Activated T-cell treated with anti-CD3 and anti-CD28 coated beads, Interleukin-2, amount 50 U/mL, for 4 hours (primary cell): Measurements from ENCODE around the gene MRPL1. TPM values are rescaled to one million over a fixed set of nuclear protein-coding genes. Genes with fewer than 3 reads are reported as not detected.
"Not testable (repeated sequence)": the region's sequence is repeated elsewhere in the genome, so short reads cannot be mapped to it uniquely, and the experiment has no call there.

ENCODE experiments used
- ATAC-seq, 2 donors: fragments of 200-7000 bp; cut with Tn5 transposase; one replicate each; pipeline ENCODE4 v1.10.0; 2021
- DNase-seq: peaks from one replicate; pipeline ENCODE4 v3.0.0-alpha.2; 2020
- H3K27me3 Mint-ChIP-seq: one replicate; pipeline ENCODE4 v1.8.0; 2021; ENCODE audit warnings: low read depth, mixed read lengths
- H3K36me3 Mint-ChIP-seq: one replicate; pipeline ENCODE4 v1.8.0; 2022; ENCODE audit warnings: mixed read lengths; ENCODE audit not compliant: insufficient read depth
- H3K4me1 Mint-ChIP-seq: one replicate; pipeline ENCODE4 v1.8.0; 2021; ENCODE audit warnings: low read depth, mixed read lengths
- H3K4me3 Mint-ChIP-seq: one replicate; pipeline ENCODE4 v1.8.0; 2021; ENCODE audit warnings: mild to moderate bottlenecking, moderate library complexity, mixed read lengths
- H3K9me3 Mint-ChIP-seq: one replicate; pipeline ENCODE4 v1.8.0; 2021; ENCODE audit warnings: mixed read lengths
- total RNA-seq, 3 donors: library from RNA; stranded (reverse); gene quantifications; one replicate each; pipeline ENCODE4 v1.2.1, GENCODE V29; 2021

MRPL1 gene
- total RNA-seq, 3 donors from 2014 or later = 90.1 to 111 (median 98.0) TPM

DNA sequence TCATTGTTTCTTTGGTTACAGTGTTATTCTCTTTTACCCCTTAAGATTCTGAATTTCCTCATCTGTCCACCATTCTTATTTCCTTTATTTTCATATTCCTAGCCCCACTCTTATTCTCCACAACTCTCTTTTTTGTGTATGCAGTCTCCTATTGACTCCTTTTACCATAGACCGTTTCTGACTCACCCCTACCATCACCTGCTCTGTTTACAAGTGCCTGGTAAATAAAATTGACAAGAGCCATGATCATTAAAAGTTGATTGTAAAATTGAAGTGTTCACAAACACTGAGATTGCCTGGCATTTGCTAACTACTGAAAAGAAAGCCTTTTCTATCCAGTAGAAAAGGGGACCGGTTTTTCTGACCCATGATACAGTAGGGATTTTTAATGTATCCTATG, 54.4 kb downstream of the MRPL1 start:
- Mint-ChIP-seq H3K9me3 (peaks cover 3% of the 10 kb centered on the region), H3K36me3 (peaks cover 31% of the 10 kb centered on the region), H3K4me3 (no peak overlapping the region), H3K27me3 (no peaks in the 10 kb centered on the region), H3K4me1 (peaks cover 13% of the 10 kb centered on the region)
- no peak for ATAC-seq
- no peak for DNase-seq

DNA sequence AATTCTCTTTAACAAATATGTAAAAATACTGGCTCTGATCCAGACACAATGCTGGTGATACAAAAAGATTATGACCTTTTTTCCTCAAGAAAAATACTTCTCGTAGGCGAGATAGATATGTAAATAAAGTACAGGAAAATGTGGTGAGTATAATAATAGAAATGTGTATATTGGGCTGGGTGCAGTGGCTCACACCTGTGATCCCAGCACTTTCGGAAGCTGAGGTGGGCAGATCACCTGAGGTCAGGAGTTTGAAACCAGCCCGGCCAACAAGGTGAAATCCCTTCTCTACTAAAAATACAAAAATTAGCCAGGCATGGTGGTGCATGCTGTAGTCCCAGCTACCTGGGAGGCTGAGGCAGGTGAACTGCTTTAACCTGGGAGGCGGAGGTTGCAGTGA, 55.0 kb downstream of the MRPL1 start:
- no peak for DNase-seq
- Mint-ChIP-seq H3K4me1 (peaks cover 13% of the 10 kb centered on the region), H3K4me3 (no peak overlapping the region), H3K36me3 (peaks cover 32% of the 10 kb centered on the region), H3K27me3 (no peaks in the 10 kb centered on the region), H3K9me3 (peaks cover 6% of the 10 kb centered on the region)
- ATAC-seq = no peak

DNA sequence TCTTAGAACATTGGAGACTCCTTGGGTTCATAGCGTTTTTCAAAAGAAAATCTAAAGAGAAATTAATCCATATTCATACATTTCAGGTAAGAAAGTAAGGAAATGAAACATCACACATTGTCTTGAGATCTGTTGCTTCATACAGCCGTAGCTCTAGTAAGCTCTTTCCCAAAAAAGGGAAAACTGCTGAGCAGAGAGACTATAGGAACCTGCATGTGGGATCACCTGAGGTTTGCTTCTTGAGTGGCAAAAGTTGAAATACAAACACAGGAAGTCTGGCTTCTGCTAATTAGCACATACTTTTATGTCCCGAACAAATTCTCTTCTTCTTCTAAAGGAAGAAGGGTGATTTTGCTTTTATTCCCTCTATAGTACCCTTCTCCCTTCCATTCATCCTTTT, 57.7 kb downstream of the MRPL1 start:
- peaks cover 11% of the 10 kb centered on the region for H3K9me3 Mint-ChIP-seq
- no peaks in the 10 kb centered on the region for H3K27me3 Mint-ChIP-seq
- H3K4me1 Mint-ChIP-seq = peaks cover 13% of the 10 kb centered on the region
- DNase-seq (no peak), ATAC-seq (no peak)
- H3K4me3 Mint-ChIP-seq = no peak overlapping the region
- peaks cover 38% of the 10 kb centered on the region for H3K36me3 Mint-ChIP-seq

DNA sequence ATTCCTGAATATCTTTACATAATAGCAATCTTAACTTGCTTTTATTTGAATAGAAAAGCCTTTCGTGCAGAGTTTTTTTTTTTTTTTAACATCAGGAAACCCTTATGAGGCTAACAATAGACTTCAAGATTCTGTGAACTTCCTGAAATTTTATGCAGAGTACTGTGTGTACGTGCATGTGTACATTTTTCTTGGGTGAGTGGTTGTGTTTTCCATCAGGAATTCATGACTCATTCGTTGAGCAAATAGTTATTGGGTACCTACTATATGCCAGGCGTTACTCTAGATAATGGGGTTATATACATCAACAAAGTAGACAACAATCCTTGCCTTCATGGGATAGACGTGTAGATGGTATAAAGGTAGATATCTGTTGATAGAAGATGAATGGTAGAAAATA, 59.1 kb downstream of the MRPL1 start:
- Mint-ChIP-seq H3K4me3 (no peak overlapping the region), H3K36me3 (peaks cover 43% of the 10 kb centered on the region), H3K27me3 (no peaks in the 10 kb centered on the region), H3K9me3 (peaks cover 11% of the 10 kb centered on the region), H3K4me1 (peaks cover 13% of the 10 kb centered on the region)
- no peak for DNase-seq
- no peak for ATAC-seq

DNA sequence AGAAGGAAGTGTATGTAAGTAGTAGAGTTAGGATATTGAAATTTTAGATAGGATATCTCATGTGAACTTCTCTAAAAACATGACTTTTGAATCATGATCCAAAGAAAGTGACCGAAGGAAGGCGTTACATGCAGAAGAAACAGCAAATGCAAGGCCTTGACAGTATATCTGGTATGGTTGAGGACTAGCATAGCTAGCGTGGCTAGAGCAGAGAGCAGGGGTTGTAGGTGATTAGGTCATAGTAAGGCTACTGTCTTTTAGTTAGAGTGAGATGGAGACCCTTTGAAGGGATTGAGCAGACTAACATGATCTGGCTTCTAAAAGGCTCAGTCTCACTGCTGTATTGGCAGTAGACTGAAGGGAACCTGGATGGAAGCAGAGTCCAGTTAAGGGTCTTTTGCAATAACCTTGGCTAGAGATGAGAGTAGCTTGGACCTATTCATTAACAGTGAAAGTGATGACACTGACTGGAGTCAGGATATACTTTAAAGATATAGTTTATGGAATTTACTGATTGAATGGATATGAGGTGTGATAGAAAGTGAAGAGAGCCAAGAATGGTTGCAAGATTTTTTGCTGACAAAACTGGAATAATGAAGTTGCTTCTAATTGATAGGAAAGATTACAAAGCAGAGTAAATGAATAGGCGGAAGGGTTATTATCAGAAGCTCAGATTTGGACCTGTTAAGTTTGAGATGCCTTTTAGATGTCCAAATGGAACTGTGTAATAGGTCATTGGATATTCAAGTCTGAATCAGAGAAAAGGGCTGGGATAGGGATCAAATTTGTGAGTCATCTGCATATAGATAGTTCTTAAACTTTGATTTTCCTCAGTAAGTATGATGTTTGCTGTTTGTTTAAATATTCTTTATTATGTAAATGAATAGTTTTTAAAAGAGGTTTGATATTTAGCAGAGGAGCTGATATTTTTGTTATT, 59.8 kb downstream of the MRPL1 start:
- H3K27me3 Mint-ChIP-seq = no peaks in the 10 kb centered on the region
- H3K4me3 Mint-ChIP-seq = no peak overlapping the region
- no peak for ATAC-seq
- peaks cover 11% of the 10 kb centered on the region for H3K9me3 Mint-ChIP-seq
- no peak for DNase-seq
- peaks cover 42% of the 10 kb centered on the region for H3K36me3 Mint-ChIP-seq
- H3K4me1 Mint-ChIP-seq = peaks cover 11% of the 10 kb centered on the region

DNA sequence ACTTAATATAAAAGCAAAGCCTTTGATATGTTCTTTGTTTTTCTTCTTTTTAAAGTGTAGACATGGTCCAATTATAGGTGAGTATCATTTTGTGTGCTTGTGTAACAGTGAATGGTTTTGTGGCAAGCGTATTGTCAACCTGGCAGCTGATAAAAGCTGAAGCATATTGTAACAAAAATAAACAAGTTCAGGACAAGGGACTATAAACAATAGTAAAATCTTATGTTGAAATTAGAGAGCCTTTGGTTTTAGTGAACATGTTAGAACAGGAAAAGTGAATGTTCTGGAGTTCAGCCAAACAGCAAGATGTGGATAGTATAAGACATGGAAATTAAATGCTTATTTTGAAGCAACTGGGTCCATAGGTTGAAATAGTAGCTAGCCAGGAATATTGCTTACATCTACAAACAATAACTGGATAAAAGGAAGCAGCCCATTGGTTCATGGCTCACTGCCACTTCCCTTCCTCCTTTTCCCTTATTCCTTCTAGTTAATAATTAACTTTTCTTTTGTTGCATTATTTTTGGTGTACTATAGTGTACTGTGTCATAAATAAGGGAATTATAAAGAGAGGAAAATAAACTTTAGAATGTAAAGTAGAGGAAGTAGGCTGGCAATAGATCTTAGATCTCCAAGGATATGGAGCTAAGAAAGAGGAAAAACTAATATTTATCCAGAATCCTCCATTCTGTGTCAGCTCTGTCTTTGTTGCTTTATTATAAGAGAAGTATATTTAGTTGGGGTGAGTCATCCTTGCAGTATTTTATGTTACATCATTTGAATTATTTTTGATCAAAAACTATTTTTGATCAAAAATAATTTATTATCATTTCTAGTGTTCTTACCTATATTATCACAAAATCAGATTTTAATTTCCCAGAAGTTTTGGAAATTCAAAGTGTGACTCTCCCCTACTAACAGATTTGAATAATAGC, 65.6 kb downstream of the MRPL1 start:
- Mint-ChIP-seq H3K27me3 (no peaks in the 10 kb centered on the region), H3K9me3 (peaks cover 5% of the 10 kb centered on the region), H3K36me3 (peaks cover 41% of the 10 kb centered on the region), H3K4me3 (no peak overlapping the region), H3K4me1 (no peaks in the 10 kb centered on the region)
- ATAC-seq (no peak), DNase-seq (no peak)

DNA sequence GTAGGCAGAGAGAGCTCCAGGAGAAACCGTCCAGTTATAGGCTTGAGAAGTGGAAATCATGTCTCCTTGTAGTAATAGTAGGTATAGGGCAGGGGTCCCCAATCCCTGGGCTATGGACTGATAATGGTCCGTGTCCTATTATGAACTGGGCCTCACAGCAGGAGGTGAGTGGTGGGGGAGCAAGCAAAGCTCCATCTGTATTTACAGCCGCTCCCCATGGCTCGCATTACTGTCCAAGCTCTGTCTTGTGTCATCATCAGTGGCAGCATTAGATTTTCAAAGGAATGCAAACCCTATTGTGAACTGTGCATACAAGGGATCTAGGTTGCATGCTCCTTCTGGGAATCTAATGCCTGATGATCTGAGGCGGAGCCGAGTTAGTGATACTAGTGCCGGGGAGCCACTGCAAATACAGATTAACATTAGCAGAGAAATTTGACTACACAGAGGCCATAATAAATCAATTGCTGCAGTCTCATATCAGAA, 67.6 kb downstream of the MRPL1 start:
- Mint-ChIP-seq H3K27me3 (no peaks in the 10 kb centered on the region), H3K4me1 (no peaks in the 10 kb centered on the region), H3K9me3 (no peaks in the 10 kb centered on the region), H3K36me3 (peaks cover 41% of the 10 kb centered on the region), H3K4me3 (no peak overlapping the region)
- no peak for DNase-seq
- ATAC-seq = no peak

DNA sequence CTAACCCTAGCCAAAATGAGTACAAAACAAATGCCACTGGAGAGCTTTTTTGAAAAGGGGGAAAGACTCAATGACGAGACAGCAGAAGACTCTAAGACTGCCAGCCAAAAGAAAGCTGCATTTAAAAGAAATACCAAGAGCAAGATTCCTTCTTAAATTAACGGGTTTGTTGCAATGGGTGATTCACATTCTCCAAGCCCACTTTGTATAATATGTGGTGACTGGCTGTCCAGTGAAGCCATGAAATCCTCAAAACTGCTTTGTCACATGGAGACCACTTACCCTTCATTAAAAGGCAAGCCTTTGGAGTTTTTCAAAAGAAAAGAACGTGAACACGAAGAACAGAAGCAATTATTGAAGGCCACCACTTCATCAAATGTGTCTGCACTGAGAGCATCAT, 68.2 kb downstream of the MRPL1 start:
- DNase-seq (no peak), ATAC-seq (no peak)
- Mint-ChIP-seq H3K27me3 (no peaks in the 10 kb centered on the region), H3K4me1 (no peaks in the 10 kb centered on the region), H3K36me3 (peaks cover 38% of the 10 kb centered on the region), H3K4me3 (no peak overlapping the region), H3K9me3 (no peaks in the 10 kb centered on the region)

DNA sequence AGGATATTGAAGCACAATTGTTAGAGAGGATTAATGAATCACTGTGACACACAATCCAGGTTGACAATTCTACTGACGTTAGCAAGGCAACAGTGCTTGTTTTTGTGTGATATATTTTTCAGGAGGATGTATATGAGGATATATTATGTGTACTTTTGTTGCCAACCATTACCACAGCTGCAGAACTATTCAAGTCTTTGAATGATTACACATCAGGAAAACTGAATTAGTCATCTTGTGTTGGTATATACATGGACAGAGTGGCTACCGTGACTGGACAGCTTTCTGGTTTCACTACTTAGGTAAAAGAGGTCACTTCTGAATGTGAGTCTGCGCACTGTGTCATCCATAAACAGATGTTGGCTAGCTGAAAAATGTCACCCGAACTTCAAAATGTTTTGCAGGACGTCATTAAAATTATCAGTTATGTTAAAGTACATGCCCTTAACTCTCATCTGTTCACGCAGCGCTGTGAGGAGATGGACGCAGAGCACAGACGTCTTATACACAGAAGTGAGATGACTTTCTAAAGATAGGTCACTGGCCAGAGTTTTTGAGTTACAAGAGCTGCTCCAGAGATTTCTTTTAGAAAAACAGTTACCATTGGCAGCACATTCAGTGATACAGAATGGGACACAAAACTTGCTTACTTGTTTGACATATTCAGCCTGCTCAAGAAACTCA, 69.0 kb downstream of the MRPL1 start:
- Mint-ChIP-seq H3K27me3 (no peaks in the 10 kb centered on the region), H3K36me3 (peaks cover 38% of the 10 kb centered on the region), H3K4me1 (no peaks in the 10 kb centered on the region), H3K4me3 (no peak overlapping the region), H3K9me3 (no peaks in the 10 kb centered on the region)
- DNase-seq = no peak
- ATAC-seq = no peak

DNA sequence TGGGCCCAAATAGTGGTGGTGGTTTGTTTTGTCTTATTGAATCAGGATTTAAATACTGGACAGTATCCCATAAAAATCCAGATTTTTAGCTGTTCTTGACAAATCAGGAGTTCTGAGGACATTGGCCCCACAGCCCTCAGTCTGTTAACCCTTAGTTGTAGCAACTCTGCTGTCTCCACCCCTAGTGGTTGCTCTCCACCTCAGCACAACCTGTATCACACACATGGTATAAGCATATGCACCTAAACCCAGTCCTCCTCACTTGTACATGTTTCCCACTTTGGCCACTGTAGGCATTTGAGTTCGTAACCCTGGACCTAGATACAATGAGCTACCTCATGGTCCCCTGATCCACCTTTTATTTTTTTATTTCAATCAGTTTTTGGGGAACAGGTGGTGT, 75.9 kb downstream of the MRPL1 start:
- ATAC-seq = no peak
- no peak for DNase-seq
- no peak overlapping the region for H3K4me3 Mint-ChIP-seq

DNA sequence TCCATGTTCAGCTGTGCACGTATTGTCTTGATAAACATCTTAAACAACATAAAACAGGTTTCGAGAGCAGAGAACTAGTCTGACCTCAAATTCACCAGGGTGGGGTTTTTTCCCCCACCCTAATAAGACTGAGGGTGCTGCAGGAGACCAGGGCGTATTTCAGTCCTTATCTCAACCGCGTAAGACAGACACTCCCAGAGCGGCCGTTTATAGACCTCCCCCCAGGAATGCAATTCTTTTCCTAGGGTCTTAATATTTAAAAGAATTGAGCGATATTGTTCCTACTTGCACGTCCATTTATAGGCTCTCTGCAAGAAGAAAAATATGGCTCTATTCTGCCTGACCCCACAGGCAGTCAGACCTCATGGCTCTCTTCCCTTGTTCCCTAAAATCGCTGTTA, 83.3 kb downstream of the MRPL1 start:
- not testable (repeated sequence) for H3K4me3 Mint-ChIP-seq, H3K27me3 Mint-ChIP-seq, H3K4me1 Mint-ChIP-seq, DNase-seq, ATAC-seq
- Mint-ChIP-seq H3K9me3 (peaks cover 27% of the 10 kb centered on the region), H3K36me3 (peaks cover 47% of the 10 kb centered on the region)

More for the DNA sequence above, 75.9 kb downstream of the MRPL1 start:
- Mint-ChIP-seq H3K36me3 (peaks cover 73% of the 10 kb centered on the region), H3K4me1 (peaks cover 11% of the 10 kb centered on the region), H3K9me3 (peaks cover 11% of the 10 kb centered on the region), H3K27me3 (no peaks in the 10 kb centered on the region)

DNA sequence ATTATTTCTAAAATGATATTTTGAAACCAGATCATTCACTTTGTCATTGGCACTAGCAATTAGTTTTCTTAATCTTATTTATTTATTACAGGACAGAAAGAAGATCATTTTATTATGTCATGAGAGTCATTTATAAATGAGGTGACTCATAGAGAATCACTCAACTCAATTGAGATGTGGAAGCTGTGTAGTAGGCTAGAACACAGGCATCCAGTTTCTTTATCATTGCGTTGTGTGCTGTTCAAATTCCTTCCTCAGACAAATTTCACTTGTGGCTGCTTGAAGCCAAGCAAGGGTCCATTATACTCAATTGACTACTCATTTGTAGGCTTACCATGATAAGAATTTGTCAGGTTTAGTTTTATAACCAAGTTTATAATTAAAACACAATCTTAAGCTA, 87.6 kb downstream of the MRPL1 start:
- H3K9me3 Mint-ChIP-seq = peaks cover 5% of the 10 kb centered on the region
- ATAC-seq = no peak
- H3K4me1 Mint-ChIP-seq = peaks cover 6% of the 10 kb centered on the region
- no peaks in the 10 kb centered on the region for H3K27me3 Mint-ChIP-seq
- H3K4me3 Mint-ChIP-seq = no peak overlapping the region
- H3K36me3 Mint-ChIP-seq = peaks cover 30% of the 10 kb centered on the region
- DNase-seq = no peak

DNA sequence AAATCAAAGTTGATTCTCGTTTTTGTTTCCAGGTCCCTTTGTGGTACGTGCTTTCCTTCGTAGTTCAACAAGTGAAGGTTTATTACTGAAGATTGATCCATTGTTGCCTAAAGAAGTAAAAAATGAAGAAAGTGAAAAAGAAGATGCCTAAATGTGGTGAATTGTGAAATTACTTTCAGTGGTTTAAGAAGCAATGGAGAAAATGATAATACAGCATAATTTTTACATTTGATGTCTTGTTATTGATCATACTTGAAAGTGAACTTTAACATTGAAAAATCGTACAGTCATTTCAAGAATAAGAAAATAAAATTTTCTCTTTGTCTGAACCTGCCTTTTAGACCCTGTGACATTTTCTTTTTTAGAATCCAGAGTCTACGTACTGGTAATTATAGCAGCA, 89.8 kb downstream of the MRPL1 start:
- H3K36me3 Mint-ChIP-seq = peaks cover 23% of the 10 kb centered on the region
- no peak for ATAC-seq
- H3K27me3 Mint-ChIP-seq = no peaks in the 10 kb centered on the region
- no peaks in the 10 kb centered on the region for H3K9me3 Mint-ChIP-seq
- no peak overlapping the region for H3K4me3 Mint-ChIP-seq
- H3K4me1 Mint-ChIP-seq = peaks cover 8% of the 10 kb centered on the region
- DNase-seq = no peak

DNA sequence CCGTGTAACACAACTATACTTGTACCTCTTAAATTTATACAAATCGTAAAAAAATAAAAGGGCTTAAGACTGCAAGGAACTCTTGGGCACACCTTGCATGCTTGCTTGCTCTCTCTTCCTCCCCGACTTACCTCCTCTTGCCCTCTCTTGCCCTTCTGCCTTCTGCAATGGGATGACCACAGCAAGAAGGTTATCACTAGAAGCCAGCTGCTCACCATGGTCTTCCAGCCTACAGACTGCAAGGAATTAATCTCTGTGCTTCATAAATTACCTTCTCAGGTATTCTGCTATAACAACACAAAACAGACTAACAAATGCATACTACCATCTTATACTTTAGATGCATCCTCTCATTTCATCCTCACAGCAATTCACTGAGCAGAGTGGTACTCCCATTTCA, 92.1 kb downstream of the MRPL1 start:
- Mint-ChIP-seq H3K9me3 (no peaks in the 10 kb centered on the region), H3K27me3 (no peaks in the 10 kb centered on the region), H3K4me1 (peaks cover 8% of the 10 kb centered on the region), H3K4me3 (no peak overlapping the region), H3K36me3 (peaks cover 23% of the 10 kb centered on the region)
- DNase-seq (no peak), ATAC-seq (no peak)
